Liver (tissue), 9 donors: ENCODE results near the gene CNOT4. TPM values are rescaled to one million over a fixed set of nuclear protein-coding genes. Genes with fewer than 3 reads are reported as not detected.

Source experiments
- DNase-seq: peaks from one replicate; pipeline ENCODE4 v3.0.0-alpha.2; 2017; ENCODE audit warnings: low spot score
- H3K27ac ChIP-seq, 2 donors: one replicate each; pipeline ENCODE4 v1.7.0; 2013; ENCODE audit warnings: inconsistent platforms in 2 of 2, low read length in 2 of 2, control low read depth in 1 of 2, low read depth in 1 of 2, mild to moderate bottlenecking in 1 of 2
- H3K27me3 ChIP-seq, 4 donors: one replicate each; pipeline versions ENCODE4 v1.6.1 to v1.7.0; 2013; ENCODE audit warnings: low read length in 3 of 4, inconsistent platforms in 1 of 4, mild to moderate bottlenecking in 1 of 4, moderate library complexity in 1 of 4; ENCODE audit not compliant: control insufficient read depth in 4 of 4, insufficient read depth in 4 of 4
- H3K36me3 ChIP-seq, 4 donors: one replicate each; pipeline versions ENCODE4 v1.6.1 to v1.7.0; 2013; ENCODE audit warnings: low read length in 3 of 4, mild to moderate bottlenecking in 3 of 4, low read depth in 1 of 4, moderate library complexity in 1 of 4; ENCODE audit not compliant: control insufficient read depth in 4 of 4, insufficient read depth in 3 of 4
- H3K4me1 ChIP-seq, 4 donors: one replicate each; pipeline versions ENCODE4 v1.6.1 to v1.7.0; 2013; ENCODE audit warnings: low read length in 3 of 4, mild to moderate bottlenecking in 3 of 4, moderate library complexity in 1 of 4; ENCODE audit not compliant: control insufficient read depth in 4 of 4, insufficient read depth in 4 of 4
- H3K4me3 ChIP-seq, 3 donors: one replicate each; pipeline versions ENCODE4 v1.6.1 to v1.7.0; 2013; ENCODE audit warnings: low read length in 3 of 3, control low read depth in 1 of 3, low read depth in 1 of 3, mild to moderate bottlenecking in 1 of 3
- H3K9ac ChIP-seq, 2 donors: one replicate each; pipeline ENCODE4 v1.7.0; 2013; ENCODE audit warnings: low read length in 2 of 2, mild to moderate bottlenecking in 2 of 2, moderate library complexity in 2 of 2, control low read depth in 1 of 2, low read depth in 1 of 2
- H3K9me3 ChIP-seq, 4 donors: one replicate each; pipeline versions ENCODE4 v1.6.1 to v1.7.0; 2013; ENCODE audit warnings: low read length in 3 of 4; ENCODE audit not compliant: control insufficient read depth in 4 of 4
- CTCF ChIP-seq: fragments of 150-350 bp; IDR thresholded peaks from 2 replicates; pipeline ENCODE4 v1.5.1; 2017; ENCODE audit warnings: improper control_type of control experiment, low read depth, low read length; ENCODE audit not compliant: missing input control
- EGR1 ChIP-seq, 2 donors: IDR thresholded peaks; 2 replicates each; pipeline ENCODE4 v1.6.1; 2016 to 2018; ENCODE audit warnings: antibody characterized with exemption in 2 of 2, low read depth in 2 of 2
- FOXA1 ChIP-seq: IDR thresholded peaks from 2 replicates; pipeline ENCODE4 v1.6.1; 2016; ENCODE audit warnings: antibody characterized with exemption
- FOXA2 ChIP-seq: IDR thresholded peaks from 2 replicates; pipeline ENCODE4 v1.6.1; 2016; ENCODE audit warnings: antibody characterized with exemption
- GABPA ChIP-seq, 2 donors: IDR thresholded peaks in 1 of 2; conservative IDR thresholded peaks in 1 of 2; 2 replicates each; pipeline ENCODE4 v1.6.1; 2016; ENCODE audit warnings: antibody characterized with exemption in 2 of 2, mild to moderate bottlenecking in 1 of 2, moderate library complexity in 1 of 2
- HNF4A ChIP-seq, 2 donors: conservative IDR thresholded peaks; 2 replicates each; pipeline ENCODE4 v1.6.1; 2016; ENCODE audit warnings: antibody characterized with exemption in 2 of 2, mild to moderate bottlenecking in 2 of 2
- HNF4G ChIP-seq: IDR thresholded peaks from 2 replicates; pipeline ENCODE4 v1.6.1; 2016; ENCODE audit warnings: antibody characterized with exemption
- JUND ChIP-seq, 2 donors: IDR thresholded peaks; 2 replicates each; pipeline ENCODE4 v1.6.1; 2016; ENCODE audit warnings: antibody characterized with exemption in 2 of 2
- MAX ChIP-seq: IDR thresholded peaks from 2 replicates; pipeline ENCODE4 v1.6.1; 2016; ENCODE audit warnings: antibody characterized with exemption
- NR2F2 ChIP-seq: IDR thresholded peaks from 2 replicates; pipeline ENCODE4 v1.6.1; 2016; ENCODE audit warnings: antibody characterized with exemption
- RAD21 ChIP-seq, 2 donors: IDR thresholded peaks; 2 replicates each; pipeline ENCODE4 v1.6.1; 2016; ENCODE audit warnings: antibody characterized with exemption in 2 of 2, mild to moderate bottlenecking in 2 of 2
- RXRA ChIP-seq, 2 donors: IDR thresholded peaks; 2 replicates each; pipeline ENCODE4 v1.6.1; 2017 to 2018; ENCODE audit warnings: antibody characterized with exemption in 2 of 2, mild to moderate bottlenecking in 1 of 2
- SP1 ChIP-seq: IDR thresholded peaks from 2 replicates; pipeline ENCODE4 v1.6.1; 2018; ENCODE audit warnings: antibody characterized with exemption, mild to moderate bottlenecking
- TAF1 ChIP-seq: conservative IDR thresholded peaks from 2 replicates; pipeline ENCODE4 v1.6.1; 2016; ENCODE audit warnings: antibody characterized with exemption, mild to moderate bottlenecking
- YY1 ChIP-seq: IDR thresholded peaks from 2 replicates; pipeline ENCODE4 v1.6.1; 2016; ENCODE audit warnings: antibody characterized with exemption, mild to moderate bottlenecking
- WGBS: extraction: QIAGEN DNeasy Blood & Tissue Kit; methylation state at CpG from one replicate; pipeline ENCODE4 v1.1.7; 2013; 5-methylcytosine and 5-hydroxymethylcytosine counted together
- polyA plus RNA-seq, 2 donors: library from polyadenylated mRNA; stranded (reverse) in 1 of 2; unstranded in 1 of 2; fragments of 200-250 nt in 1 of 2; fragments of >200 nt in 1 of 2; fragmentation: Nextera tagmentation in 1 of 2; extraction: Ambion mirVana in 1 of 2; gene quantifications; one replicate each; pipeline versions ENCODE4 v1.2.1 to v1.2.3, GENCODE V29; 2013 to 2015
- total RNA-seq, 2 donors: library from RNA; depleted of rRNA; stranded (reverse); fragments of >200 nt; gene quantifications; one replicate each; pipeline ENCODE4 v1.2.3, GENCODE V29; 2014
- TF ChIP-seq, protein P1 (sequence below): IDR thresholded peaks from 2 replicates; pipeline ENCODE4 v1.6.1; 2016; ENCODE audit warnings: antibody characterized with exemption
- TF ChIP-seq, protein P2 (sequence below): IDR thresholded peaks from 2 replicates; pipeline ENCODE4 v1.6.1; 2016; ENCODE audit warnings: antibody characterized with exemption
- TF ChIP-seq, protein P3 (sequence below): IDR thresholded peaks from 2 replicates; pipeline ENCODE4 v1.6.1; 2016; ENCODE audit warnings: antibody characterized with exemption, mild to moderate bottlenecking
- donor health status: healthy.
- donor health status: healthy.
- donor health status: healthy.
- donor health status: healthy.
- donor health status: healthy.

CNOT4 gene
- total and polyA plus RNA-seq, 4 donors: 3.7 to 11.1 (median 8.6) TPM

GRCh38 chr7:135349746-135350145 is 160.2 kb downstream of the CNOT4 start:
- TF ChIP-seq JUND (IDR thresholded peaks at IDR 0.05) (no peak), CTCF (no peak), TAF1 (no peak), GABPA (IDR thresholded peaks at IDR 0.05 in 1 of 2, conservative IDR thresholded peaks at IDR 0.05 in 1 of 2) (no peak), RAD21 (IDR thresholded peaks at IDR 0.05) (no peak), NR2F2 (no peak), EGR1 (IDR thresholded peaks at IDR 0.05; ENCODE audit: low read depth in 2 of 2) (no peak), YY1 (no peak), HNF4A (conservative IDR thresholded peaks at IDR 0.05) (no peak), MAX (no peak), RXRA (IDR thresholded peaks at IDR 0.05) (no peak), FOXA1 (no peak), SP1 (no peak), FOXA2 (no peak), HNF4G (no peak)
- TF ChIP-seq, protein P1, sequence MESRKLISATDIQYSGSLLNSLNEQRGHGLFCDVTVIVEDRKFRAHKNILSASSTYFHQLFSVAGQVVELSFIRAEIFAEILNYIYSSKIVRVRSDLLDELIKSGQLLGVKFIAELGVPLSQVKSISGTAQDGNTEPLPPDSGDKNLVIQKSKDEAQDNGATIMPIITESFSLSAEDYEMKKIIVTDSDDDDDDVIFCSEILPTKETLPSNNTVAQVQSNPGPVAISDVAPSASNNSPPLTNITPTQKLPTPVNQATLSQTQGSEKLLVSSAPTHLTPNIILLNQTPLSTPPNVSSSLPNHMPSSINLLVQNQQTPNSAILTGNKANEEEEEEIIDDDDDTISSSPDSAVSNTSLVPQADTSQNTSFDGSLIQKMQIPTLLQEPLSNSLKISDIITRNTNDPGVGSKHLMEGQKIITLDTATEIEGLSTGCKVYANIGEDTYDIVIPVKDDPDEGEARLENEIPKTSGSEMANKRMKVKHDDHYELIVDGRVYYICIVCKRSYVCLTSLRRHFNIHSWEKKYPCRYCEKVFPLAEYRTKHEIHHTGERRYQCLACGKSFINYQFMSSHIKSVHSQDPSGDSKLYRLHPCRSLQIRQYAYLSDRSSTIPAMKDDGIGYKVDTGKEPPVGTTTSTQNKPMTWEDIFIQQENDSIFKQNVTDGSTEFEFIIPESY: no peak
- TF ChIP-seq, protein P2, sequence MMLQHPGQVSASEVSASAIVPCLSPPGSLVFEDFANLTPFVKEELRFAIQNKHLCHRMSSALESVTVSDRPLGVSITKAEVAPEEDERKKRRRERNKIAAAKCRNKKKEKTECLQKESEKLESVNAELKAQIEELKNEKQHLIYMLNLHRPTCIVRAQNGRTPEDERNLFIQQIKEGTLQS: no peak
- TF ChIP-seq, protein P3, sequence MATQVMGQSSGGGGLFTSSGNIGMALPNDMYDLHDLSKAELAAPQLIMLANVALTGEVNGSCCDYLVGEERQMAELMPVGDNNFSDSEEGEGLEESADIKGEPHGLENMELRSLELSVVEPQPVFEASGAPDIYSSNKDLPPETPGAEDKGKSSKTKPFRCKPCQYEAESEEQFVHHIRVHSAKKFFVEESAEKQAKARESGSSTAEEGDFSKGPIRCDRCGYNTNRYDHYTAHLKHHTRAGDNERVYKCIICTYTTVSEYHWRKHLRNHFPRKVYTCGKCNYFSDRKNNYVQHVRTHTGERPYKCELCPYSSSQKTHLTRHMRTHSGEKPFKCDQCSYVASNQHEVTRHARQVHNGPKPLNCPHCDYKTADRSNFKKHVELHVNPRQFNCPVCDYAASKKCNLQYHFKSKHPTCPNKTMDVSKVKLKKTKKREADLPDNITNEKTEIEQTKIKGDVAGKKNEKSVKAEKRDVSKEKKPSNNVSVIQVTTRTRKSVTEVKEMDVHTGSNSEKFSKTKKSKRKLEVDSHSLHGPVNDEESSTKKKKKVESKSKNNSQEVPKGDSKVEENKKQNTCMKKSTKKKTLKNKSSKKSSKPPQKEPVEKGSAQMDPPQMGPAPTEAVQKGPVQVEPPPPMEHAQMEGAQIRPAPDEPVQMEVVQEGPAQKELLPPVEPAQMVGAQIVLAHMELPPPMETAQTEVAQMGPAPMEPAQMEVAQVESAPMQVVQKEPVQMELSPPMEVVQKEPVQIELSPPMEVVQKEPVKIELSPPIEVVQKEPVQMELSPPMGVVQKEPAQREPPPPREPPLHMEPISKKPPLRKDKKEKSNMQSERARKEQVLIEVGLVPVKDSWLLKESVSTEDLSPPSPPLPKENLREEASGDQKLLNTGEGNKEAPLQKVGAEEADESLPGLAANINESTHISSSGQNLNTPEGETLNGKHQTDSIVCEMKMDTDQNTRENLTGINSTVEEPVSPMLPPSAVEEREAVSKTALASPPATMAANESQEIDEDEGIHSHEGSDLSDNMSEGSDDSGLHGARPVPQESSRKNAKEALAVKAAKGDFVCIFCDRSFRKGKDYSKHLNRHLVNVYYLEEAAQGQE: no peak
- Histone ChIP-seq H3K27ac (no peak overlapping the region), H3K9ac (no peak overlapping the region), H3K36me3 (no peaks in the 10 kb centered on the region), H3K27me3 (no peaks in the 10 kb centered on the region), H3K4me1 (peaks cover 0 to 4% (median 0%) of the 10 kb centered on the region in 4 donors), H3K4me3 (no peak overlapping the region), H3K9me3 (no peaks in the 10 kb centered on the region)
- no peak for DNase-seq
- WGBS: 91% methylated on average over 1 of the region's 1 CpG
